K562 (cell line): ENCODE data around the gene ERGIC1. TPM values are rescaled to one million over a fixed set of nuclear protein-coding genes. Genes with fewer than 3 reads are reported as not detected.
A peak's percentile ranks its signal among the peaks of the same experiment; 100 is the strongest.

Source experiments
- CHD4 ChIP-seq: fragments of 200-600 bp; sonication (generic); IDR thresholded peaks from 3 replicates; pipeline ENCODE4 v1.6.1; 2012; ENCODE audit warnings: low read depth, mild to moderate bottlenecking, mixed read lengths, low read length, inconsistent platforms; ENCODE audit not compliant: insufficient read depth, insufficient replicate concordance, poor library complexity, severe bottlenecking
- DEAF1 ChIP-seq: fragments of 450-650 bp; formaldehyde crosslinking; IDR thresholded peaks from 2 replicates; pipeline ENCODE4 v1.4.0; 2020; ENCODE audit warnings: mild to moderate bottlenecking, moderate library complexity
- HMGN3 ChIP-seq: IDR thresholded peaks from 2 replicates; pipeline ENCODE4 v1.6.1; 2011; ENCODE audit warnings: borderline replicate concordance, low read depth, mild to moderate bottlenecking, mixed read lengths, low read length; ENCODE audit not compliant: insufficient read length; ENCODE audit errors: extremely low read depth
- KLF1 ChIP-seq: fragments of 450-650 bp; IDR thresholded peaks from 2 replicates; pipeline ENCODE4 v1.6.1; 2016; ENCODE audit warnings: missing genetic modification characterization, missing compliant biosample characterization
- RFX7 ChIP-seq: fragments of 250-450 bp; sonication (Bioruptor Pico); IDR thresholded peaks from 2 replicates; pipeline ENCODE4 v1.5.1; 2021; ENCODE audit warnings: mild to moderate bottlenecking
- TEAD4 ChIP-seq, 2 experiments: sonication (generic) in 1 of 2; formaldehyde crosslinking in 1 of 2; IDR thresholded peaks; 2 replicates each; pipeline versions ENCODE4 v1.6.1 to v1.8.0; 2012 to 2022; ENCODE audit warnings: borderline replicate concordance in 1 of 2, inconsistent platforms in 1 of 2, low read length in 1 of 2, mild to moderate bottlenecking in 1 of 2, missing genetic modification reagents in 1 of 2
- TGIF2 ChIP-seq: sonication (generic); formaldehyde crosslinking; IDR thresholded peaks from 2 replicates; pipeline ENCODE4 v1.8.1; 2022; ENCODE audit warnings: mild to moderate bottlenecking, missing genetic modification reagents, moderate library complexity
- TOE1 ChIP-seq, 2 experiments: fragments of 450-650 bp in 1 of 2; sonication (generic) in 1 of 2; formaldehyde crosslinking in 1 of 2; IDR thresholded peaks; 2 replicates each; pipeline versions ENCODE4 v1.7.1 to v1.8.0; 2016 to 2022; ENCODE audit warnings: borderline replicate concordance in 2 of 2, mild to moderate bottlenecking in 2 of 2, antibody characterized with exemption in 1 of 2, inconsistent platforms in 1 of 2, low read depth in 1 of 2, missing genetic modification reagents in 1 of 2, moderate library complexity in 1 of 2
- TSHZ1 ChIP-seq: fragments of 250-450 bp; sonication (Bioruptor Pico); IDR thresholded peaks from 2 replicates; pipeline ENCODE4 v1.4.0; 2020; ENCODE audit warnings: mild to moderate bottlenecking, moderate library complexity
- ZNF318 ChIP-seq, 2 experiments: fragments of 450-650 bp; IDR thresholded peaks; 2 replicates each; pipeline ENCODE4 v1.6.1; 2016; ENCODE audit warnings: mild to moderate bottlenecking in 2 of 2, borderline replicate concordance in 1 of 2, low read depth in 1 of 2, moderate library complexity in 1 of 2
- ZNF644 ChIP-seq: fragments of 200-800 bp; sonication (Bioruptor generic); IDR thresholded peaks from 2 replicates; pipeline ENCODE4 v1.6.1; 2016; ENCODE audit warnings: low read depth, missing genetic modification characterization, missing compliant biosample characterization
- polyA plus RNA-seq, 8 experiments: library from polyadenylated mRNA; depleted of rRNA in 4 of 8; stranded (reverse) in 5 of 8; unstranded in 3 of 8; fragments of >200 nt; fragmentation: Nextera tagmentation in 2 of 8; fragmentation: Illumina TruSeq in 1 of 8; extraction: Ambion mirVana in 2 of 8; extraction: Trizol in 1 of 8; gene quantifications; 2 replicates each; pipeline versions ENCODE4 v1.2.1 to v1.2.3, GENCODE V29; 2011 to 2014; ENCODE audit warnings: inconsistent platforms in 1 of 8, missing spikeins in 1 of 8
- total RNA-seq, 7 experiments: library from RNA; depleted of rRNA in 6 of 7; stranded (reverse); fragments of >200 nt in 6 of 7; fragmentation: Illumina TruSeq in 2 of 7; extraction: Trizol in 2 of 7; gene quantifications; 2 replicates each; pipeline versions ENCODE4 v1.2.1 to v1.2.3, GENCODE V29; 2011 to 2021; ENCODE audit warnings: low replicate concordance in 1 of 7

ERGIC1 gene
- total and polyA plus RNA-seq, 9 of the 15 experiments (the other 6 are each of a cell fraction or from before 2014, with no cell fraction given), result 5.5 to 68.4 (median 36.4) TPM

- TF ChIP-seq TOE1 (IDR thresholded peaks at IDR 0.05; ENCODE audit: borderline replicate concordance) (peak; percentile 55), TOE1 (CRISPR knock-in tag; IDR thresholded peaks at IDR 0.05; ENCODE audit: borderline replicate concordance, low read depth) (no peak), KLF1 (tag) (no peak), TSHZ1 (CRISPR knock-in tag) (no peak), TEAD4 (IDR thresholded peaks at IDR 0.05; ENCODE audit: low read length) (no peak), TEAD4 (CRISPR knock-in tag; IDR thresholded peaks at IDR 0.05; ENCODE audit: borderline replicate concordance) (no peak), TGIF2 (CRISPR knock-in tag) (no peak), ZNF644 (tag) (no peak), HMGN3 (peak; percentile 54), RFX7 (no peak), ZNF318 (IDR thresholded peaks at IDR 0.05; ENCODE audit: borderline replicate concordance in 1 of 2, low read depth in 1 of 2) (no peak), DEAF1 (CRISPR knock-in tag) (no peak), CHD4 (no peak)
These were observed at the start of gene ERGIC1 (continued) for GRCh38 chr5:172833686-172834414.
